Measurements from ENCODE around the gene PPIP5K2. TPM values are rescaled to one million over a fixed set of nuclear protein-coding genes. Genes with fewer than 3 reads are reported as not detected.

The PPIP5K2 gene
- total RNA-seq, 6 donors from 2014 or later, result 10.9 to 48.5 (median 34.7) TPM

- 100% methylated on average over 1 of the region's 1 CpG for WGBS, 2 donors
- H3K36me3 ChIP-seq, result peaks cover 3 to 54% (median 7%) of the 10 kb centered on the region in 4 donors
- no peak for DNase-seq
Measured at GRCh38 chr5:103089272-103089671, 30.8 kb upstream of the PPIP5K2 start.

GRCh38 chr5:103090791-103091190, 29.3 kb upstream of the PPIP5K2 start:
- no peaks in the 10 kb centered on the region for H3K27me3 ChIP-seq
- peaks cover 0 to 42% (median 6%) of the 10 kb centered on the region in 4 donors for H3K36me3 ChIP-seq
- ATAC-seq (ENCODE audit: low FRiP score in 2 of 2) (no peak), DNase-seq (no peak)
- H3K4me3 ChIP-seq, result no peak overlapping the region
- TF ChIP-seq POLR2A (IDR thresholded peaks at IDR 0.05), result no peak
- TF ChIP-seq CTCF (IDR thresholded peaks at IDR 0.05), result no peak
- TF ChIP-seq POLR2AphosphoS5 (IDR thresholded peaks at IDR 0.05), result no peak
- no peak for TF ChIP-seq EP300 (IDR thresholded peaks at IDR 0.05)
- no peaks in the 10 kb centered on the region for H3K9me3 ChIP-seq
- H3K27ac ChIP-seq, result no peak overlapping the region
- 97 to 98% methylated on average over 1 of the region's 1 CpG for WGBS, 2 donors
- peaks cover 0 to 4% (median 0%) of the 10 kb centered on the region in 4 donors for H3K4me1 ChIP-seq

More at GRCh38 chr5:103089272-103089671, 30.8 kb upstream of the PPIP5K2 start:
- Histone ChIP-seq H3K9me3 (peaks cover 3 to 6% (median 5%) of the 10 kb centered on the region in 4 donors), H3K27ac (no peak overlapping the region), H3K27me3 (no peaks in the 10 kb centered on the region), H3K4me3 (no peak overlapping the region), H3K4me1 (no peaks in the 10 kb centered on the region)
- TF ChIP-seq EP300 (IDR thresholded peaks at IDR 0.05) (no peak), CTCF (IDR thresholded peaks at IDR 0.05) (no peak), POLR2AphosphoS5 (IDR thresholded peaks at IDR 0.05) (no peak), POLR2A (IDR thresholded peaks at IDR 0.05) (no peak)
- ATAC-seq (ENCODE audit: low FRiP score in 2 of 2), result no peak

GRCh38 chr5:103092676-103093075, 27.4 kb upstream of the PPIP5K2 start:
- H3K36me3 ChIP-seq, result peaks cover 0 to 31% (median 0%) of the 10 kb centered on the region in 4 donors
- H3K27ac ChIP-seq, result no peak overlapping the region
- DNase-seq (no peak), ATAC-seq (ENCODE audit: low FRiP score in 2 of 2) (no peak)
- H3K9me3 ChIP-seq, result no peaks in the 10 kb centered on the region
- no peak overlapping the region for H3K4me3 ChIP-seq
- WGBS, 2 donors, result 83 to 95% methylated on average over 3 of the region's 3 CpGs
- H3K27me3 ChIP-seq, result no peaks in the 10 kb centered on the region
- H3K4me1 ChIP-seq, result peaks cover 0 to 4% (median 0%) of the 10 kb centered on the region in 4 donors
- TF ChIP-seq EP300 (IDR thresholded peaks at IDR 0.05) (no peak), POLR2A (IDR thresholded peaks at IDR 0.05) (no peak), POLR2AphosphoS5 (IDR thresholded peaks at IDR 0.05) (no peak), CTCF (IDR thresholded peaks at IDR 0.05) (no peak)

- no peak overlapping the region for H3K4me3 ChIP-seq
- H3K36me3 ChIP-seq, result peaks cover 0 to 21% (median 0%) of the 10 kb centered on the region in 4 donors
- H3K4me1 ChIP-seq, result peaks cover 0 to 4% (median 0%) of the 10 kb centered on the region in 4 donors
- ATAC-seq (ENCODE audit: low FRiP score in 2 of 2) (no peak), DNase-seq (no peak)
- WGBS, 2 donors, result 86 to 96% methylated on average over 1 of the region's 1 CpG
- H3K9me3 ChIP-seq, result no peaks in the 10 kb centered on the region
- H3K27ac ChIP-seq, result no peak overlapping the region
- no peaks in the 10 kb centered on the region for H3K27me3 ChIP-seq
- TF ChIP-seq POLR2A (IDR thresholded peaks at IDR 0.05) (no peak), CTCF (IDR thresholded peaks at IDR 0.05) (no peak), POLR2AphosphoS5 (IDR thresholded peaks at IDR 0.05) (no peak), EP300 (IDR thresholded peaks at IDR 0.05) (no peak)
Measured at GRCh38 chr5:103093727-103094126, 26.4 kb upstream of the PPIP5K2 start.

GRCh38 chr5:103094737-103095136, 25.4 kb upstream of the PPIP5K2 start:
- Histone ChIP-seq H3K36me3 (peaks cover 0 to 14% (median 0%) of the 10 kb centered on the region in 4 donors), H3K27me3 (no peaks in the 10 kb centered on the region), H3K4me1 (peaks cover 0 to 4% (median 0%) of the 10 kb centered on the region in 4 donors), H3K4me3 (no peak overlapping the region), H3K27ac (no peak overlapping the region), H3K9me3 (no peaks in the 10 kb centered on the region)
- ATAC-seq (ENCODE audit: low FRiP score in 2 of 2), result no peak
- TF ChIP-seq EP300 (IDR thresholded peaks at IDR 0.05) (no peak), POLR2AphosphoS5 (IDR thresholded peaks at IDR 0.05) (no peak), POLR2A (IDR thresholded peaks at IDR 0.05) (no peak), CTCF (IDR thresholded peaks at IDR 0.05) (no peak)
- 63 to 72% methylated on average over 2 of the region's 2 CpGs for WGBS, 2 donors
- DNase-seq, result no peak

All from upper lobe of left lung (tissue), 6 donors.